ENCODE results near the gene NFASC.

The NFASC gene

DNA sequence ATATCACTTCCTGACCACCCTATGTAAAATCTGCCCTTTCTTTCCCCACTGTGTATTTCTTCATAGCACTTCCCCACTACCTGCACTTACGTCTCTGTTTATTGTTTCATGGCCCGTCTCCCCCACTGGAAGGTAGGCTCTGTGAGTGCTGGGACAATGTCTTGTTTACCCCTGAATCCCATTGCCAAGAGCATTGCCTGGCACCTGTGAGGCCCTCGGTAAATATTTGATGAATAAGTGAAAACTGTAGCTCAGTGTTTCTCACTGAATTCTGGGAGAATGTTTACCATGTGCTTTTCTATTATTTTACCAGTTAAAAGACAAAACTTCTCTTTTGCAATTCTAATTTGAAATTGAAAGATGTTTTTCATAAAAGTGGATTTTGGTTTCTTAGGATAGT lies 11.8 kb downstream of the NFASC start:
- no peak for DNase-seq (ENCODE audit: low read depth)
- TF ChIP-seq, protein P1, sequence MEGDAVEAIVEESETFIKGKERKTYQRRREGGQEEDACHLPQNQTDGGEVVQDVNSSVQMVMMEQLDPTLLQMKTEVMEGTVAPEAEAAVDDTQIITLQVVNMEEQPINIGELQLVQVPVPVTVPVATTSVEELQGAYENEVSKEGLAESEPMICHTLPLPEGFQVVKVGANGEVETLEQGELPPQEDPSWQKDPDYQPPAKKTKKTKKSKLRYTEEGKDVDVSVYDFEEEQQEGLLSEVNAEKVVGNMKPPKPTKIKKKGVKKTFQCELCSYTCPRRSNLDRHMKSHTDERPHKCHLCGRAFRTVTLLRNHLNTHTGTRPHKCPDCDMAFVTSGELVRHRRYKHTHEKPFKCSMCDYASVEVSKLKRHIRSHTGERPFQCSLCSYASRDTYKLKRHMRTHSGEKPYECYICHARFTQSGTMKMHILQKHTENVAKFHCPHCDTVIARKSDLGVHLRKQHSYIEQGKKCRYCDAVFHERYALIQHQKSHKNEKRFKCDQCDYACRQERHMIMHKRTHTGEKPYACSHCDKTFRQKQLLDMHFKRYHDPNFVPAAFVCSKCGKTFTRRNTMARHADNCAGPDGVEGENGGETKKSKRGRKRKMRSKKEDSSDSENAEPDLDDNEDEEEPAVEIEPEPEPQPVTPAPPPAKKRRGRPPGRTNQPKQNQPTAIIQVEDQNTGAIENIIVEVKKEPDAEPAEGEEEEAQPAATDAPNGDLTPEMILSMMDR (conservative IDR thresholded peaks at IDR 0.05; ENCODE audit: control insufficient read depth, insufficient read depth, low read depth, low read length): no peak
- no peak overlapping the region for H3K4me3 ChIP-seq (ENCODE audit: control insufficient read depth, low read depth, low read length)

DNA sequence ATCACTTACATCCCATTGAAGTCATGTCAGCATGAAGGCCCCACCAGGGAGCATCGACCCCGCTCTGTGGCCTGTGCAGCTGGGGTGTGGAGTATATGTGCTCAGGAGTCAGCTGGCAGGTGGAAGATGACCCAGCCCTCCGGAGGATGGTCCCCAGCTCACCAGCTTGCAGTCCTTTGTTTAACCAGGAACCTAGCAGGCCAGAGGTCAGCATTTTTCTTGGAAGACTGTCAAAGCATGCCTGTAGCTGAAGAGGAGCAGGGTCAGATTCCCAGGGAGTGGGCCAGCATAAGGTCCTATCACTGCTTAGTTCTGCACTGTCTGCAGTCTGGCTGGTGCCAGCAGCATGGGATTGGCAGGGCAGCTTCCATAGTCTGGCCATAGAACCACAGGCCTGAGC lies 12.7 kb downstream of the NFASC start:
- TF ChIP-seq, protein P1 (conservative IDR thresholded peaks at IDR 0.05; ENCODE audit: control insufficient read depth, insufficient read depth, low read depth, low read length): no peak
- no peak for DNase-seq (ENCODE audit: low read depth)

DNA sequence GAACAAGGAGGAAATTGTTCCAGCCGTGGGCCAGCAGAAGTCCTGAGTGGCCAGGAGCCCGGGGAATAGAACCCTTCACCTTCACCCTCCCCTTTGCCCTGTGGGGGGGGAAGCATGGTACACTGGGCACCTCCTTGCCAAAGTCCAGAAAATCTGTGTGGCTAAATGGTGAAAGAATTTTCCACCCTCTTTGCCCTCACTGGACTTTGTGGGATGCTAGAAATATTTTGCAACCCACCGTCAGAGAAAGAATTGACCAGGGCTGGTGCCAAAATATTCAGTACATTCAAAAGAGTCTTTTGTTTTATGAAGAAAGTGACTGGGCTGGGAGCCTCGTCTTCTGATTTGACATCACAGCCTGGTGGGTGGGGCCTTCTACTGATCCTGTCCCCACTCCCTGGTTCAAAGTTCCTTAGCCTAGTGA lies 14.6 kb downstream of the NFASC start:
- DNase-seq (ENCODE audit: low read depth): peak; percentile 31
- no peak overlapping the region for H3K4me3 ChIP-seq (ENCODE audit: control insufficient read depth, low read depth, low read length)
- TF ChIP-seq, protein P1 (conservative IDR thresholded peaks at IDR 0.05; ENCODE audit: control insufficient read depth, insufficient read depth, low read depth, low read length): no peak

More for the DNA sequence above, 12.7 kb downstream of the NFASC start:
- H3K4me3 ChIP-seq (ENCODE audit: control insufficient read depth, low read depth, low read length): no peak overlapping the region

DNA sequence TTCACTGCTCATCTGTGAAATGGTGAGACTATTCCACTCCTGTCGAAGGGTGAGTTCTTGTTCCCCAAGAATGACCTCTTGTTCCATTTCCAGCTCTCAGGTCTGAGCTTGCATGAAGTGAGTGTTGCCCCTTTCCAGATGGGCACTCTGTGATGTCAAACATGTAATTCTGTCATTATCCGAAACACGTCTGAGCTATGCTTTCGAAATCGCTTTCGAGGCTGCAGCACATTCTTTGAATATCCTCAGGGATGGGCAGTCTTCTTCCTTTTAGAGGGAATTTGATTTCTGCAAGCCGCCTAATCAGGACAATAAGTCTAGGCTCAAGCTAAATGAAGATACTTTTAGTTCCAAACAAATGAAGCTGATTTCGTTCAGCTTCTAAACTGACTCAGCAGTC lies 15.1 kb downstream of the NFASC start:
- DNase-seq (ENCODE audit: low read depth): peak; percentile 54
- H3K4me3 ChIP-seq (ENCODE audit: control insufficient read depth, low read depth, low read length): no peak overlapping the region
- TF ChIP-seq, protein P1 (conservative IDR thresholded peaks at IDR 0.05; ENCODE audit: control insufficient read depth, insufficient read depth, low read depth, low read length): no peak

DNA sequence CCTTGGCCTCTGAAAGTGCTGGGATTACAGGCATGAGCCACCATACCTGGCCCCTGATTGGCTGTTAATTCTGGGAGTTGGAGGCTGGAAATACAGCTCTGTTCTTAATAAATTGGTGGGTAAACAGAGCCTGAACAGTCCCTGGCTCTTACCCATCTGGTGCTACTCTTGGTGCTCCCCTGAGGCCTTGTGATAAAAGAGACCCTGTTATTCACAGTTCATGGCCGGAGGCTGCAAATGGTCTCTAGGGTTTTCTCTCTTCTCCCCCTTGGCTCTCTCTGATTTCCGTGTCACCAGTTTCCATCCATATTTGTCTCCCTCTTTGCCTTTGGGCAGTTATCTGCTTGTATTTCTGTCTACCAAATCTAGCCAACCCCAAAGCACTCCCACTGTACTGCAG lies 17.2 kb downstream of the NFASC start:
- no peak overlapping the region for H3K4me3 ChIP-seq (ENCODE audit: control insufficient read depth, low read depth, low read length)
- TF ChIP-seq, protein P1 (conservative IDR thresholded peaks at IDR 0.05; ENCODE audit: control insufficient read depth, insufficient read depth, low read depth, low read length): no peak
- DNase-seq (ENCODE audit: low read depth): no peak

DNA sequence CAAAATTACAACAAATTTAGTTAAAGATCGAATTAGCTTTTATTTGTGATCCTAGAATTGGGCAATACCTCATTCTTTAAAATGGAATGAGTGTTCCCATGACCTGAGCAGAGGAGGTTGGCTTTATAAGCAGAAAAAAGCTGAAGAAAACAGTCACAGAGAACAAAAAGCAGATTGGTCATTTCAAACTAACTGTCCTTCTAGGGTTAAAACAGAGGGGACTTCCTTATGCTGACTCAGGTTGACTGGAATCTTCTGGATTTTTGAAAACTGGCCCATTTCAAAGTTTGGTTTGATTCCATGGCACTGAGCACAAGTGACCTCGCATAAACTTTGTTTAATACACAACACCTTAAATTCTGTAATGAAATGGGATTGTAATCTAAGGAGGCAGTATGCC lies 17.6 kb downstream of the NFASC start:
- TF ChIP-seq, protein P1 (conservative IDR thresholded peaks at IDR 0.05; ENCODE audit: control insufficient read depth, insufficient read depth, low read depth, low read length): no peak
- peak; percentile 51 for DNase-seq (ENCODE audit: low read depth)
- no peak overlapping the region for H3K4me3 ChIP-seq (ENCODE audit: control insufficient read depth, low read depth, low read length)

Measured in fibroblast of mammary gland (primary cell).